HG03354 (cell line): ENCODE measurements around the gene HSPG2.

ENCODE experiments used
- ATAC-seq: cut with Tn5 transposase; IDR thresholded peaks from one replicate; pipeline ENCODE4 v1.9.1; 2021; ENCODE audit warnings: mild to moderate bottlenecking; ENCODE audit not compliant: unreplicated experiment, poor library complexity, severe bottlenecking

HSPG2 gene

DNA sequence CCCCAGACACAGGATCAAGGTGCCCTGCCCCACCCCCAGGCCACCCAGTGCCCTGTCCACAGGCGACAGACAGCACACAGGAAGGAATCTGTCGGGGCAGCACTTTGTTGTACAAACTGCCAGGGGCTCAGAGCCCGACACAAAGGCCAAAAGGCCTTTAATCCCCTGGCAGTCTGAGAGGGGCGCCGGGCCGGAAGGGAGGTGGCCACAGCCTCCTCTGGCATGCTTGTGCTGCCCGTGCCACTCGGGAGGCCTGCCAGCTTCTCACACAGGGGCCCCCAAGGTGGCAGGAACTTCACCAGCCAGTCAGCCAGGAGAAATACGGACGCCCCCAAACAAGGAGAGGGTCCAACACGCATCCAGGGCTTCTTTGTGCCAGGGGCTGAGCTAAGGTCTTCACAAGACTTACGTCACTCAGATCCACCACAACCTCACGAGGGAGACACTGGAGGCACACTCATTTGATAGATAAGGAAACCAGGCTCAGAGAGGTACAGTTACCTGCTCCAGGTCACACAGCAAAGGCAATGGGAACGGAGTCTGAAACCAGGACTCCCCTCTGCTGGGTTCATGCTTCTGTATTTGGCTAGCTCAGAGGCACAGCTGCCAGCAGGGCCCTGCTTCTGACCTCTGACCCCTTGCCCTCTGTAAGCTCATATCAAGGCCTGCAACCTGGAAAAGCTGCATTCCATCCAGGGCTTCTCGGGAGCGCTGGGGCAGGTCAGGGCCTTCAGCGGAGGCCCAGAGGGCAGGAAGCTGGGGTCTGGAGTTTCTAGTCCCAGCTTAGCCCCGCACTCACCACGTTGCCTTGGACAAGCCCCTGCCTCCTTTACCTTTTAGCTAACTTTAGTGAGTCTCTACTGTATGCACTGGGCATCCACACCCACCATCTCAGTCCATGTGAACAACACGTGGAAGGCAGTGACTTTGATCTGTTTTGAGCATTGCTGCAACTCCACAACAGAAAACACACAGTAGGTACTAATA lies 34.8 kb downstream of the HSPG2 start:
- no peak for ATAC-seq

DNA sequence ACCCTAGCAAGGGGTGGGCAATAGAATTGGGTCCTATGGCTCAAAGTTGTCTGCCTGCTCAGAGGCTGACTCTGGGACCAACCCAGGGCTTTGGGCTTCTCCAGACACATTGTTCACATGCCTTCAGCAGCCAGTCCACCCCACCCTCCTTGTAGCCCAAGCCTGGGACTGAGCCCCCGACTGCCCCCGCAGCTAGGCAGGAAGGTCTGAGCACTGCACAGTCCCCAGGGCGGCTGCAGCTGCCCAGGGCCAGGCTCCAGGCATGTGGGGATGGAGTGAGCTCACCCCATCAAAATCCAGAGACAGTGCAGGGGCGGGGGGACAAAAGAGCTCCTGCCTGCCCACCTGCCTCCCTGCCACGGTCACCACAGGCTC lies 35.6 kb downstream of the HSPG2 start:
- ATAC-seq, result no peak

DNA sequence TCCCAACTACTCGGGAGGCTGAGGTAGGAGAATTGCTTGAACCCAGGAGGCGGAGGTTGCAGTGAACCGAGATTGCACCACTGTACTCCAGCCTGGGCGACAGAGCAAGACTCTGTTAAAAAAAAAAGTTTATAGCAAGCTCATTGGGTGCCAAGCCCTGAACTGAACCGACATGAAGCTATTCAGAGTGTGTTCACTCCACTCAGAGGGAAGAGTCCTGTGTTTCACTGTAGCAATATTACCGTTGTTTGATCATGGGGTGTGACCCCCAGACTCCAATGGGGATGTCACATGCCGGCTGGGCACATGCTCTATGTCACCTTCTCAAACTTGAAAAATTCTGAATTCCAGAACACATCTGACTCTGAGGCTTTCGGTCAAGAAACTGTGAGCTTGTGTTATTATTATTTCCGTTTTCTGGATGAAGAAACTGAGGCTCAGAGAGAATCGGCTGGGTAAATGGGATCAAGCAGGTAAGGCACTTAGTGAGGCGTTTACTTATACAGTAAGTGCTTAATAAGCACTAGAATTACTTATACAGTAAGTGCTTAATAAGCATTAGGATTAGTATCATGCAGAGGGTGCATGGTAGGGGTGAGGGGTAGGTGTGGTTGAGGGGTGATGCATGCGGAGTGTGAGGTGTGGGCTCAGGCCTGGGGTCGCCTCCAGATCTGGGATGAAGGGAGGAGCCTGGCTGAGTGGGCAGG lies 36.2 kb downstream of the HSPG2 start:
- no peak for ATAC-seq

DNA sequence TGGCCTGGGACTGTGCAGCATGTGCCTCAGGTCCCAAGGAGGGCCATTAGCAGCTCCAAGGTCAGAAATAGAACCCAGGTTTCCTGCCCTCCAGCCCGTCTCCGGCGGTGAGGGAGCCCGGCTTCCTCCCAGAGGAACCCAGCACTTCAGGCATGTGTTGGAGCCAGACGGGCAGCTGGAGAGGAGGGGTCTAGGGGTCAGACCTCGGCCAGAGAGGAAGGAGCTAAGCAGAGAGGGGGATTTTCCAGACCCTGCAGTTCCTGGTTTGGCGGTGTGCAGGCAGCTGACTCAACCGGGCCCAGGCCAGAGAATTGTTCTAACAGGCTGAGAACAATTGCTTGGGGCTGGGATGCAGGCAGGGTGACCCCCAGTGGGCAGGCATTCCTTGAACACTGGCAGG lies 37.1 kb downstream of the HSPG2 start:
- ATAC-seq, result no peak

DNA sequence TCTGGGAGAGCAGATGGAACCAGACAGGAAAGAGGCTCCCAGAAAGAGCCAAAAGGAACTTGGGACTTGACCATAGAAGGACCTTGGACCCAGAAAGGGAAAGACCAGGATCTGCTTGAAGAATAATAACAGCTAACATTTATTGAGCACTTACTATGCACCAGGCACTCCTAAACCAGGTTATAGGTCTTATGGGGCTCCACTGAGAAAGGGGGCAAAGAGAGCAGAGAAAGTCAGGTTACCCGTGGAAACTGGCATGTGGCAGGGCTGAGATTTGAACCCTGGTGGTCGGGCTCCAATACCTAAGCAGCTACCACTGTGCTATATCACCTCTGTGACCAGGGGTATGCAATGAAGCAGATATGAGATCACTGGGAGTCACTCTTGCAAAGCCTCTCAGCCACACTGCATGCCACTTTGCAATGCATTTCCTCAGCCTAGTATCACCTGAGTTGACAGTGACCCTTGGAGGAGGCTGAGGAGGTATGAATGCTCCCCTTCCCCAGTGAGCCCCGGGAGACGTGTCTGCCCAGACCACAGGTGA lies 37.8 kb downstream of the HSPG2 start:
- ATAC-seq, result no peak

DNA sequence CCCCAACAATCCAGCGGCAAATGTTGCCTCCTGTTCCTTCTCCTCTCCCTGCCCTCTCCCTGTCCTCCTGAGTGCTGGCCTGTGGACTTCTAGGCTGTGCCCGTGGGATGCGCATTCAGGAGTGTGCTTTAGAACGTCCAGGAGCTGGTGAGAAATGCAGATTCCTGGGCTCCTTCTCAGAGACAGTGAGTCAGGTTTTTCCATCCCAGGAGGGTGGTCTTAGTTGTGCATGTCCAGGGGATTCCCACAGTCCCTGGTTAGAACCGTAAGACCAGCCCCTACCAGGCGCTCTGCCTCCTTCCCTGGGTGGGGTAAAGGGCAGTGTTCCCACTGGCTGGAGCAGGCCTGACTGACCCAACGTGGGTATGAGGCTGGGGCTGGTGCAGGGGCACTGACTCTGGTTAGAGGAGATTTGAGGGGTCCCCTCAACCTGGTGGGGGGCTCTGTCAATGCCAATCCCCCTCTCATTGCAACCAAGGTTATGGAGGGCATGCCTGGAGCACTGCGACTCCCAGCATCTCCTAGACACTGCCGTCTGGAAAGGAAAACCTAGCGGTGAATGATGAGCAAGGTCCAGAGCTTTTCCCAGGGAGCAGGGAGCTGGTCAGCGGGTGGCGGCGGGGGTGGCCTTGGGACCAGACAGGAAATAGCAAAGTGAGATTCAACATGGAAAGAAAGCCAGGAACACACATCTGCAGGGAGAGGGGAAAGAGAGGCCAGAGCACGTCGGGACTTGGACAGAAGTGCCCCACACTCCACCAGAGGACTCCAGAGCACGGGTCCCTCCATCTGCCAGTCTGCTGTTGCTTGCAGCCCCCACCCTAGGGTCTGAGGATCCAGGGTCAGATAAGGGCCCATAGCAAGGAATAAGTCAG lies 38.5 kb downstream of the HSPG2 start:
- no peak for ATAC-seq

DNA sequence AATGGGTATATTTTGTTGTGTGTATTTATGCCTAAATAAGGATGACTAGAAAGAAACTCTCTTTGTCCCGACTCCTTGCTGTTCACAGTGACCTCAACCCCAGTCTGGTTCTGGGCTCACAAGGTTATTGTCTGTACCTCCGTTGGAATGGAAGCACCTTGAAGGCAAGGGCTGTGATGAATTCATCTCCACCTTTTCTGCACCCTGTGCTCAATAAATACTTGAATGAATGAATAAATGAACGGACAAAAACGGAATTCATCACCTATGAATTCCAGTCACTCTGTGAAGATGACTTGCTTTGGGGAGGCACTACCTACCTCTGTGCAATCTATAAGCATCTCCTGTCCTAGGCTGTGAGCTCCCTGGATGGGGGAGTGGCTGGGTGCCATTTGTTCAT lies 39.3 kb downstream of the HSPG2 start:
- no peak for ATAC-seq

DNA sequence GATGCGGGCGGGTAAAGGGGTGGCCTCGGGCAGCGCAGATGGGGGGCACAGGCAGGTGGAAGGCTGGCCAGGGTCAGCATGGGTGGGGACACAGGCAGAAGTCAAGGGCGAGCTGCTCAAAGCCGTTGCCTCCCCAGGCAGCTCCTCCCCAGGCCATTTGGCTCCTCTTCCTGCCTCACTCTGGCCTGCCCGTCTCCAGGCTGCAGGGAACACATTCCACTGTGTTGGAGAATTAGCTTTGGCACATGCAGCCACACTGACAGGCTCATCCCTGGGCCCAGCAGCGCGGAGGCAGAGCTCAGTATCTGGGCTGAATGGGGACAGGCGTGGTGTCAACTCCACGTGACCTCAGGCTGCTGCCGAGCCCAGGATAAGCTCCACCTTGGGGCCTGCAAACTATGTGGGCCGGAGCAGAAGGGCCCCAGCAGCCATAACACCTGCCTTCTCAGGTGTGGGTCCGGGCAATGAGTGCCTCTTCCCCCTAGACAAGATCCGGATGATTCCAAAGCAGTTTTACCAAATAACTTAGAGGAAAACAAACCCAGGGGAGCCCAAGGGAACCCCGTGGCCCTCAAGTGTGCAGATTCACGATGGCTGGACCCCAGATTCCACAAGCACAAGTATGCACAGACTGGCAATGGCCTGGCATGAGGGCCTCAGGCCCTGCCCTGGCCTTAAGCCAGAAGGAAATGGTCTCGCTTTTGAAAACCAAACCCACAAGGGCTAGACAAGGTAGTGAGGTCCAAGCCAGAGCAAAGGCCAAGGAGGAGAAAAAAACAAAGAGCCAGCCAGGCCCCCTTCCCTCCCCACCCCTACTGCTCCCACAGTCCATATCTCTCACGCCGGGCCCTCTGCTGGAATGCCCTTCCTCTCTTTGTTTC lies 40.2 kb downstream of the HSPG2 start:
- no peak for ATAC-seq

DNA sequence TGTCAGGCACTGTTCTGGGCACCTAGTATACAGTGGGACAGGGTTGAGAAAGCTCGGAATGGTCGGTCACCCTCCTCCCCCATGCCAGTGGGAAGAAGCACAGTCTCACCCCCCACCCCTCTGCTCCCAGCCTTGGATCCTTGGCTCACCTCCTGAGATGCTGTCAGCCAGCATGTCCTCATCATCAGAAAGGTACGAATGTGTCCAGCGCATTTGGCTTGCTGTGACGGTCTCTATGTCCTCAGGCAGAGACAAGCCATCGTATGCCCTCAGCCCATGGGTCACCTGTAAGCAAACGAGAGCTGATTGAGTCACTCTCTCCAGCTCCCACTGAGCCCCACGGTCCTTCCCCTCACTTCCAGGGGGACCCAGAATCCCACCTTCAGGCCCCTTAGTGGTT lies 41.1 kb downstream of the HSPG2 start:
- no peak for ATAC-seq

DNA sequence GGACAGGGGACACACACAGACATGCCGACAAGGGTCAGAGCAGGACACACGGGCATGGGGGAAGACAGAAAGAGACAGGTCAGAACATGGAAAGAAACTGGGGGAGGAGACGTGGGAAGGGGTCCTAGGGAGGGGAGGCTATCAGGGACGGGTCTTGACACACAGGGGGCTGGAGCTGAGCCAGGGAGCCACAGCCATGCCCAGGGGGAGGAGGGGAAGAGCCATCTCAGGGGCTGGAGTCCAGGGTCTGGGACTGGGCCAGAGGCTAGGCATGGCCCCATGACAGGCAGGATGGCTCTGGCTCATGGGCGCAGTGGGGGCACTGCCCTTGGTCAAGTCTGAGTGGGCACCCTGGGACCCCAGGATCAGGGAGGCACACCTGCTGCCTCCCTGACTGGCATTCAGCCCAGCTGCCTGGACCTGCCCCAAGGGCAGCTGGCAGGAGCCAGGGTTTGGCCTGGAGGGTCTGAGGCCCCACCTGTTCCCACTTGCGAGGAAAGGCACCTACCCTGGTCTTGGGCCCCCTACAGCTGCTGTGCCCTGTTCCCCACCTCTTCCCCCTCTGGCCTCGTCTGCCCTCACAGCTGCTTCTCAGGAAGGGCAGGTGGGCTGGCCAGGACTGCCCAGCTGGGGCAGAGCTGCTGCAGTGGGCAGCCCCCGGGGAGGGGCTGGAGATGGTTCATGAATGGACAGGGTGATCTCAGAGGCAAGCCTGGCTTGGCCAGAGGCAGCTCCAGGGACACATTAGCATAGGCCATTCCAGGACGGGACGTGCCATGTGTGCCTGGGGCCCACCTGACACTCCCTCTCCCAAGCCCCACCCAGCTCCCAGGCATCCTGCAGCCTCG lies 42.9 kb downstream of the HSPG2 start:
- ATAC-seq, result no peak

DNA sequence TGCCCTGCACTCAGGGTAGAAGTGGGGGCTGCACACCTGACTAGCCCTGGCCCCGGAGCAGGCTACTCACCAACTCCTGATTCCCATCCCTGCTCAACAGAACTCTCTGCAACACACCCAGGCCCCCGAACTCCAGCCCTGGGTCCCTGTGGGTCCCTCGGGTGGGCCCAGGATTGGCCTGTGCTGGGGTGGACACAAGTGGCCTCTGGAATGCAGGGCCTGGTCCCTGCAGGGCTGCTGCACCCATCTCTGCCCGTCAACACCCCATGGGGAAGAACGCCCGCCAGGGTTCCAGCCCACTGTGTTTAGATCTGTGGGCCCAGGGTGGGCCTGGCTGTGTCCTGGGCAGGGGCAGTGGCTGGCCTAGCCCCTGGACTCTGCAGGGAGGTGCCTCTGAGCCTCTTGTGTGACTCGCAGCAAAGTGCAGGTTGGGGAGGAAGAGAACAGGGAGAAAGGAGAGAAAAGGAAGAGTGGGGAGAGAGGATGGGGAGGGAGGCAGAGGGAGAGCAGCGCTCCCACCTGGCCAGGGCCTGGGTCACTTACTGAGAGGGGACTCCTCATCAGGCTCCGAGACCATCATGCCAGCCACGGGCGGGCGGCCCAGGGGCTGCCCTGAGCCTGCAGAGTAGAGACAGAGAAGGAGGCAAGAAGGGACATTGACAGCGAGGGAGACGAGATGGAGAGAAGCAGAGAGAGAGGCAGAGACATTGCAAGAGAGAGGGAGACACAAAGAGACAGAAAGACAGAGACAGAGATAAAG lies 43.9 kb downstream of the HSPG2 start:
- no peak for ATAC-seq

DNA sequence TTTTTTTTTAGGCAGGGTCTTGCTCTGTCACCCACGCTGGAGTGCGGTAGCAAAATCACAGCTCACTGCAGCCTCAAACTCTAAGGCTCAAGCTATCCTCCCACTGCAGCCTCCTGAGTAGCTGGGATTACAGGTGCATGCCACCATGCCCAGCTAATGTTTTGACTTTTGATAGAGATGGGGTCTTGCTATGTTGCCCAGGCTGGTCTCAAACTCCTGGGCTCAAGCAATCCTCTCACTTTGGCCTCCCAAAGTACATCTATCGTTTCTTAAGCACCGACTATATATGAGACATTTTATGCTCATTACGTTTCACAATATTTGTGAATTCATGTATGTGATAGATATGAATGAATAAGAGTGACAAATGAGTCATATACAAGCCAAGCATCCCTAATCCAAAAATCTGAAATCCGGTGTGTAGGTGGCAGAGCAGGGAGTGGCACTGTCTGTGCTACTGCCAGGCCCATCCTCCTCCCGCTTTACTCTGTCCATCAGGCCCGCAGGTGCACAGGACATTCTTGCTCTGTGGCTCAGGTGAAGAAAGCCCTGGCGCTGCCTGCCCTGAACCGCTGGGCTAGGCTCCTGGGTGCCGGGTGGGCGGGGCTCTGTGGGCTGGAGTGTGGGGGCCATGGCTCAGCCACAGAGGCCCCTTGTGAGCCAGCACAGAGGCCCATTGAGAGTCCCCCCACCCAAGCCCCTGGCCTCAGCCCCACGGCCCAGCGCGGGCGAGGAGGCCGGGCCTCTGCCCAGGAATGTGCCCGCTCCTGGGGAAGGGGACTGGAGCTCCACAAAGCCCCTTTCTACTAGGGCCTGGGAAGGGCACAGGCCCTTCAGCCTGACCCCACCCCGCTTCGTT lies 45.3 kb downstream of the HSPG2 start:
- no peak for ATAC-seq

DNA sequence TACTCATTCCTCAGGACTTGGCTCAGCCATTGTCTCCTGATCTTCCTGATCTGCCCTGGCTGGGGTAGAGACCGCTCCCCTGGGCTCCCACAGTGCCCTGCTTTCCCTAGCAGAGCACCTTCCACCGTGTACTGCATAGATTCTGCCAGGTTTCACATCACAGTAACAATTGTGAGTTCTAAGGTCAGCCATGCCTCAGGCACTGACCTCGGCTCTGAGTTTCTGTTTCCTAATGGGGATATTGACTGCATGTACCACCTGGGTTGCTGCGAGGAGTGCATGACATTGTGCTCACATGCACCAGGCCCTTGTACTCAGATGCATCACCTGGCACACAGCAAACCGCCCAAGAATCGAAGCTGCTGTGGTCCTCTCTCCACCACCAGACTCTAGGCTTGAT lies 46.0 kb downstream of the HSPG2 start:
- ATAC-seq, result no peak

DNA sequence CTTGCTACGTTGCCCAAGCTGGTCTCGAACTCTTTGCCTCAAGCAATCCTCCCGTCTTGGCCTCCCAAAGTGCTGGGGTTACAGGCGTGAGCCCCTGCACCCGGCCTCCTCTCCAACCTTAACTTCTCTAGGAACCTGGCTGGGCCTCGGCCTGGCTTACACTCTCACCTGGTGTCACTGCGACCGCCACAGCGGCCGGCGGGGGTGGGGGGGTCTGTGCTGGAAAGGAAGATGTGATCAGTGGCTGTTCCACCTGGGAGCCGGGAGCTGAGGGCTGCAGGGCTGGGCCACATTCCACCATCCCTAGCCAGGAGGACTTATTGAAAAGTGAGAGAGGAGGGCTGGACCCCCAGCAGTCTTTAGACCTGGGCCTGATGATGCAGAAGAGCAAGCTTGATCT lies 48.6 kb downstream of the HSPG2 start:
- no peak for ATAC-seq

DNA sequence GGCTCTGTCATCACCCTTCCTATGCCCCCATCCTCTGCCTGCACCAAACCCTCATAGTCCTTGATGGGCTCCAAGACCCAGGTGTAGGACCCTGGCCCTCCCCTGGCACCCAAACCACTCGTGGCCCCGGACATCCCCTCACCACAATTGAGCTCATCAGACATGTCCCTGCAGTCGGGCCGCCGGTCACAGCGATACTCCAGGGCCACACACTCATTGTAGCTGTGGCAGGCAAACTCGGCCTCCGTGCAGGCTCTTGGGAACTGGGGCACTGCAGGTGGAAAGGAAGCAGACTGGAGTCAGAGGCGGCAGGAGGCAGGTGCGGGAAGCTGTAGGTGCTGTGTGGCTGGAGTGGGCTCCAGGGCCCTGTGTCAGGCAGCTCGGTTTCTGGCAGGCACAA lies 49.3 kb downstream of the HSPG2 start:
- no peak for ATAC-seq

DNA sequence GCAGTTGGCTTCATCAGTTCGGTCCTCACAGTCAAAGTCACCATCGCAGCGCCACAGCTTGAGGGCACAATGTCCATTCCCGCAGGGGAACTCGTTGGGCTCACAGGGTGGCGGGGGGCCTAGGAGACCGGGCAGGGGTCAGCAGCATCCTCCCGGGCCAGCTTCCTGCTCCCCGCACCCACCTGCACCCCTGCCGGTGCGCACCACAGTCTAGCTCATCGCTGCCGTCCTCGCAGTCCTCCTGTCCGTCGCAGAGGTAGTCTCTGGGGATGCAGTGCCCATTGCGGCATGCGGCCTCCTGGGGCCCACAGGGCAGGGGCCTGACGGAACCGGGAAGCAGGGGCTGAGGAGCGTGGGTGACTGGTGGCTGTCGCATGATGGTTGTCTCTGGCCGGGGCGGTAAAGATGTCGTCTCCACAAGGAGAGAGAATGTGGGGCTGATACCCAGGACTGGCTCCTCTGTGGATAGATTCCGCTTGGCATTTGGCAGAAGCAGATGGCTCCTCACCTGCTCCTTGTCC lies 49.8 kb downstream of the HSPG2 start:
- ATAC-seq, result no peak
